SH-SY5Y (cell line): ENCODE measurements around the gene HSPB7.

Experiments
- GATA2 ChIP-seq: IDR thresholded peaks from 2 replicates; pipeline ENCODE4 v1.6.1; 2011; ENCODE audit warnings: mild to moderate bottlenecking, low read depth, low read length
- GATA3 ChIP-seq: IDR thresholded peaks from 2 replicates; pipeline ENCODE4 v1.6.1; 2011; ENCODE audit warnings: low read depth, mild to moderate bottlenecking, low read length, moderate library complexity

GRCh38 chr1:15985611-15986297, 32.1 kb downstream of the HSPB7 start:
- TF ChIP-seq GATA3 = no peak
- TF ChIP-seq GATA2 = no peak
